AML-193 (cell line): Measurements from ENCODE around the gene TWIST2.

ENCODE experiments used
- DNase-seq, 2 experiments: peaks; one replicate each; lab custom pipeline; 2025; lab: John Stamatoyannopoulos, UW

TWIST2 gene

GRCh38 chr2:238847841-238848690, at the start of gene TWIST2:
Gene TWIST2 (plus strand): TSS chr2:238848085. CDS start chr2:238848216, 131 bp downstream.
- DNase-seq = no peak

DNA sequence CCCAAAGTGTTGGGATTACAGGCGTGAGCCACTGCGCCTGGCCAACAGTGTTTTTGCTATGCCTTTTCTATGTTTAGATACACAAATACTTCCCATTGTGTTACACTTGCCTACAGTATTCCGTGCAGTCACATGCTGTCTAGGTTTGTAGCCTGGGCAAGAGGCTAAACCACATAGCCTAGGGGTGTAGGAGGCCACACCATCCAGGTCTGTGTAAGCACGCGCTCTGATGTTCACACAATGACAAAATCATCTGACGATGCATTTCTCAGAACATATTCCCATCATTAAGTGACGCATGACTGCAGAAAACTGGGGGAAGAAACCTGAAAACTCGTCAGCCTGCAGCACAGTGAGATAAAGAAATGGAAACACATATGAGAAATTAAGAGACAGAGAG, 46.1 kb upstream of the TWIST2 start:
- DNase-seq = no peak

DNA sequence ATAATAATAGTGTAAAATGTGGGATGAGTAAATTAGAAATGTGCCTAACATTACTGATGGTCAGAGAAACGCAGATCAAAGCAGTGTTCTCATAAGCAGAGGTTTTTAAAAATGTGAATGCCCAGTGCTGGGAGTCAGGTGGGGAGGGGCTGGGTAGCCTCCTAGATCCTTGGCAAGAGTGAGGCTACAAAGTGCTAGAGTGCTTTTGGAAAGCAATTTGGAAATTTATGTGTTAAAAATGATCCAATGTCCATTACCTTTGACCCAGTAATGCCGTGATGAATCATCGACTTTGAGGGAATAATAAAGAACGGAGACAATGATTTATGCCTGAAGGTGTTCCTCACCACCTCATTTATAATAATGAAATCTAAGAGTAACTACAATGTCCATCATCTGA, 44.9 kb upstream of the TWIST2 start:
- DNase-seq = no peak

DNA sequence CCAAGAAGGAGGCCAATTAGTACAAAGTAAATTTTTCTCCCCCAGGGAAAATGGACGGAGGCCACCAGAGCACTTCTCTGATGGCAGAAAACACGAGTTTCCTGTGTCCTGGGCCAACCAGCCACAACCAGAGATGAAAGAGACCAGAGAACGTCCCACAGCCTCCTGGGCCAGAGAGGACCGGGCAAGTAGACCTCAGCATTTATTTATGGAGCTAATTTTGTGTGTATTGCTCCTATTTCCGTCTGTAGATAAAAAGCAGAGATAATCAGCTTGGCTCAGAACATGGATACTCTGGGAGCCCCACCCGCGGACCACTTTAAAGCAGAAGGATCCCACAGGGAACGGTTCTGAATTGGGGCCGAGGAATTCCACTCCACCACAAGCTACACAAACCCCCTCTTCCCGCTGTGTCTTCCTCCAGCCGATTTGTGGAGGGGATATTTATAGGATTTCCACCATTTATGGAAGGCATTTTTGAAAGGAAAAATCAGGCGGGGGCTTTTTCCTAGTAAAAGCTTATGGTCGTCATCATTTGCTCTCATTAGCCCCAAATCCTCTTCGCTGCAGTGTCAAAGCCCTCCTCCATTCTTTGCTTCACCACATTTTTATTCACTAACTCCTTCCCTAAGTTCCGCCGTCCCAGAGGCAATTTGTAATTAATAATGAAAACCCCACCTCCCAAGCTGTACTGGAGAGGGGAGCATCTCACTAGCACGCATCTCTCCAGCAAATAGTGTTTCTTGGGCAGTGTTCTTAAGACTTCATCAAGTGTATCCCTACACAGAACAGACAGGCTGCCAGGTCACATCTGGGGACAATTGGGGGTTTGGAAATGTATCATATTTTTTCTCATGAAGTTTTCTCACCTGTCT, 43.7 kb upstream of the TWIST2 start:
- no peak for DNase-seq

DNA sequence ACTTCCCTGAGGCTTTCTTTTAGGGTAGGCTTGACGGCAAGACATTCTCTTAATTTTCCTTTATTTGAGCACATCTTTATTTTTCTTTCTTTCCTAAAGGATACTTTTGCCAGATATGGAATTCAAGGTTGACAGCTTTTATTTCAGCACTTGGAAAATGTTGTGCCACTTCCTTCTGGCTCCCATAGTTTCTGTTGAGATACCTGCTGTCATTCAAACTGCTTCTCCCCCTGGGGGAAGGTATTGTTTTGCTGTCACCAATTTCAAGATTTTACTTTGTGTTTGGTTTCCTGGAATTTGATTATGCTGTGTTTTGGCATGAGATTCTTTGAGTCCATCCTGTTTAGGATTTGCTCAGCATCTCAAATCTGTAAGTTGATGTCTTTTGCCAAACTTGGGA, 39.1 kb upstream of the TWIST2 start:
- DNase-seq = no peak

DNA sequence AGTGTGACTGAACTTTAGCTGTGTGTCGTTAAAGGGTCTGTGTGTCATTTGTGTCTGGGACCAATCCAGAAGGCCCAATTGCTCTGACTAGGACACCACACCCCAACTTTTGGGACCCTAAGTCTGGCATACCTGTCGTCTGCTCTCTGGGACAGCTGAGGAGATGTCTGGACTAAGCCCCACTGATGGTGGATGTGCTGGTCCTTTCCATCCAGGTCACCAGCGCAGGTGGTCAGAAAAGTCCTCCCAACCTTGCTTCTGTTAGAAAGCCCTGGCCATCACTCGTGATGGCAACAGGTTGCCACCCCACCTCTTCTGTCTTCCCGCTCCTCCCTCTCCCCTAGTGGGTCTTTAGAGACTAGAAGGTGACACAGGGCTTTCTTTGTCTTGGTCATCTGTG, 37.6 kb upstream of the TWIST2 start:
- DNase-seq = no peak

DNA sequence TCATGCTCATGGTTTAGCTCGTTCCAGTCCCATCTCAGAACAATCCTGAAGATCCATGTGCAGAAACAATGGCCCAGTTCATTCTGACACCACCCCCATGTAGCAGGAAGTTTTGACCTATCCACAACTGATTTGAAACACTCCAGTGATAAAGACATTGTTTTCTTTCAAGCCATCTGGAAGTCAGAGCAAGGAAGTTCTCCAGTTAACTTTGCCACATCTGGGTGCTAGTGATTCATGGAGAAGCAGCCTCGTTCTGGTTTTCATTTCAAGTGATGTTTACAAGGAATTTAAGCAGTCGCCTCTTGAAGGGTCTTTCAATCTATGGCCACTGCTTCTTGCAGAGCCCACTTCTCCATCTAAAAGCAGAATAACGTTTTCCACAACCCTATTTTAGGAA, 36.6 kb upstream of the TWIST2 start:
- no peak for DNase-seq

DNA sequence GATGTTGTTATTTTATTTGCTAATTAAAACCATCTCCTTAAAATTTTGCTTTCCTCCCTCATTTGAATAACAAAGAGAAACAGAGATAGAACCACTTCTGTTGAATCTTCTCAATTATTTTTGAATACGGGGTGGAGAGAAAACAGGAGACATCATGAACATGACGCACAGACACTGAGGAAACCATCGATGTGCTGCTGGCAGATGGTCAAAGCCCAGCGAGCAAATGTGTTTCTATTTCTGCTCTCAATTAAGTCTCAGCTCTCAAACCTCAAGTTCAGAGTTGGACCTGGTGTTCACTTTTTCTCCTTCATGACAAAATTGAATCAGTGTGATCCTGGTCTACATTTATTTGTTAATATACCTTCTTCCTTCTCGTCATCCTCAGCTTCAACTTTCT, 36.1 kb upstream of the TWIST2 start:
- no peak for DNase-seq

DNA sequence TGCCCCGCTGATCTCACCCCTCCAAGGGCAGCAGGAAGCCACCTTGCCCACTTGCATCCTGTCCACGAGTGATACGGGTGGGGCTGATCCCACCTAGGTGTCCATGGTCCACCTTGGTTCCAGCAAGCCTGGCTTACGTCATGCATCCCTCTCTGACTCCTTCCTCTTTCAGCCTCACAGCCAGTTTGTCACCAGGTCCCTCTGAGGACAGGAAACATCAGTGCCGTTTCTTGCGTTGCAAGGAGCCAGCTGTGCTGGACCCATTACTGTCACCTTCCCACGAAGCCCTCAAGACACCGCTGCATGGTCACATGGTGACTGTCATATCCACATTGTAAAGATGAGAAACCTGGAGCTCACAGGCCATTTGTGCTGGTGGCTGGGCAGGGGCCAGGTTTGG, 34.8 kb upstream of the TWIST2 start:
- DNase-seq = no peak

DNA sequence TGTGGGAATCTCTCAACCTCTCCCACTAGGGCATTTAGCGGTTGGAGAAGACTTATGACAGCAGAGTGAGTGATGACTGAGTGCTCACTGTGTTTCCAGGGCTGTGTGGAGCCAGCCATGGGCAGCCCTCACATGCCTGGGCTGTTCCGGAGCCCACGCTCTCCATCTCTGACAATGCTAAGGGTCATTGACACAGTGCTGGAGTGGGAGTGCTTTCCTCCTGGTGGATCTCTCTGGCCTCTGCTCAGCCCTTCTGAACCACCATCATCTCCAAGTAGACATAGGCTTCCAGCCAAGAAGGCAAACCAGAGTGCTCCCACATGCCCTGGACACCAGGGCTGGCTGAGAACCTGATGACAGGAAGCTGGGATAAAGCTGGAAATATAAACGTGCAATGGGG, 33.1 kb upstream of the TWIST2 start:
- no peak for DNase-seq

GRCh38 chr2:238816291-238816690, 31.6 kb upstream of the TWIST2 start:
- DNase-seq = no peak

- DNase-seq = no peak
These were observed 30.5 kb upstream of the TWIST2 start for GRCh38 chr2:238817382-238817781.

GRCh38 chr2:238817891-238818290, 30.0 kb upstream of the TWIST2 start:
- no peak for DNase-seq

DNA sequence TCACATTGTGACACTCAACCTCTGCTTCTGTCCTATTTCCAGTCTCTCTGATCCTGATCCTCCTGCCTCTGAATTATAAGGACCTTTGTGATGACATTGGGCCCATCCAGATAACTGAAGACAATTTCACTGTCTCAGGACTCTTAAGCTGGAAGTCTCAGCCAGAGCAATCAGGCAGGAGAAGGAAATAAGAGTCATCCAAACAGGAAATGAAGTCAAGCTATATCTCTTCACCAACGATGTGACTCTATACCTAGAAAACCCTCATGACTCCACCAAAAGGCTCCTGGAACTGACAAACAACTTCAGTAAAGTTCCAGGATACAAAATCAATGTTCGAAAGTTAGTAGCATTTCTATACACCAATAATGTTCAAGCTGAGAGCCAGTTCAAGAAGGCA, 29.3 kb upstream of the TWIST2 start:
- no peak for DNase-seq

DNA sequence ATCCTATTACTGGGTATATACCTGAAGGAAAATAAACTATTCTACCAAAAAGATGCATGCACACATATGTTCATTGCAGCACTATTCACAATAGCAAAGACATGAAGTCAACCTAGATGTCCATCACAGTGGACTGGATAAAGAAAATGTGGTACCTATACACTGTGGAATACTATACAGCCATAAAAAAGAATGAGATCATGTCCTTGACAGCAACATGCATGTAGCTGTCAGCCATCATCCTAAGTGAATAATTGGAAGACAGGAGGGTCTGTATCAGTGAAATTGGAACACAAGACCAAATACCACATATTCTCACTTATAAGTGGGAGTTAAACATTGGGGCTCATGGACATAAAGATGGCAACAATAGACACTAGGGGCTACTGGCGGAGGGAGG, 27.7 kb upstream of the TWIST2 start:
- DNase-seq = no peak

- DNase-seq = no peak
These were observed 27.0 kb upstream of the TWIST2 start for GRCh38 chr2:238820916-238821315.

GRCh38 chr2:238821391-238821790, 26.5 kb upstream of the TWIST2 start:
- no peak for DNase-seq

DNA sequence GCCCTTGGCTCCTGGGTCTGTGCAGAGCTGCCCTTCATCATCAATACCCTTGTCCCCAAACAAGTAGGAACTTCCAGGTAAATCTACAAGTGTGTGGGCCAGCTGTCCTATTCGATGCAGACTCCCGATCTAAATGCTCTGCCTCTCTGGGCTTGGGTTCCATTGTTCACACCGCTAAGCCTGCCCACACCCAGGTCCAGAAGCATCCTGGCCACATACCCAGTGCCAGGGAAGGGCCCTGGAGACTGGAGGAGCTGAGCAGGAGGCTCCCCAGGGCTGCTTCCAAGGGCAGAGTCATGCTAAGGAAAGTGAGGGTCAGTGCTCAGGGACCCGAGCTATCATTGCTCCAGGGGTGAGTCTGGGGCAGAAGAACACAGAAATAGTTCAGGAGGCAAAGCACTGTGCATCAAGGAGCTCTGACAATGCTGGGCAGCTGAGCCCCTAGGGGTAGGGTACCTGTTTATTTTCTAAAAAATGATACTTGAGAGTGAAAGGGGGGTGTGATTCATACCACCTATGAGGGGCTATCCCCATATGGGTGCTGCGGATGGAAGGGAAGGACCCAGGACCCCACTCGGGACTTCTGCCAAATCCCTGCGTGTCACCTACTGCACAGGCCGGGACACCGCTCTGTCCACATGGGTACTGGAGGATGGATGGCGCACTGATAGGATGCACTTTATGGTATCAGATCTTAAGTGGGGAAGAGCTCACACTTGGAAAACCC, 25.8 kb upstream of the TWIST2 start:
- no peak for DNase-seq

DNA sequence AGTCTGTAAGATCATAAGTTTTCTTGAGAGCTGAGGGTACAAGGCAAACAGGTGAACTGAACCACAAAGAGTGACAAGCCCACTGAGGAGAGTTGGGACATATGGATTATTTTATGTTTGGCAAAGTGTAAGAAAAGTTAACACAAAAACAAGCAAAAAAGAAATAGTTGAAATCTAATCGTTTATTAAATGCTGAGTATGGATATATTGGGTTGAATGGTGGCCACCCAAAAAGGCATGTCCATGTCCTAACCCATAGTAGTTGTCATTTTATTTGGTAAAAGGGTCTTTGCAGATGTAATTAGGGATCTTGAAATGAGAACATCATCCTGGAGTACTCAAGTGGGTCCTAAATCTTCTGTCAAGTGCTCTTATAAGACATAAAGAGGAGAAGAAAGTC, 24.9 kb upstream of the TWIST2 start:
- no peak for DNase-seq

DNA sequence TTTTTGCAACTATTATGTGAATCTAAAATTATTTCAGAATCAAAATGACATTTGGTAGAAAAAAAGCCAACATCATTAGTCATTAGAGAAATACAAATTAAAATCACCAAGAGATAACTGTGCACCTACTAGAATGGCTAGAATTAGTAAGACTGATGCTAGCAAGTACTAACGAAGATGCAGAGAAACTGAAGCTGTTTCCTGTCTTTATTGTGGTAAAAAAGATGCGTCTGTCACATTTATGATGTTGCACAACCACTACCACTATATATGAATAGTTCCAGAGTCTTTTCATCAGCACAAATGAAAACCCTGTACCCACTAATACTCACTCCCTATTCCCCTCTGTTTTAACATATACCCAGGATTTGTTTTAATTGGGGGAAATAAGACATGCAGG, 16.7 kb upstream of the TWIST2 start:
- DNase-seq = no peak

DNA sequence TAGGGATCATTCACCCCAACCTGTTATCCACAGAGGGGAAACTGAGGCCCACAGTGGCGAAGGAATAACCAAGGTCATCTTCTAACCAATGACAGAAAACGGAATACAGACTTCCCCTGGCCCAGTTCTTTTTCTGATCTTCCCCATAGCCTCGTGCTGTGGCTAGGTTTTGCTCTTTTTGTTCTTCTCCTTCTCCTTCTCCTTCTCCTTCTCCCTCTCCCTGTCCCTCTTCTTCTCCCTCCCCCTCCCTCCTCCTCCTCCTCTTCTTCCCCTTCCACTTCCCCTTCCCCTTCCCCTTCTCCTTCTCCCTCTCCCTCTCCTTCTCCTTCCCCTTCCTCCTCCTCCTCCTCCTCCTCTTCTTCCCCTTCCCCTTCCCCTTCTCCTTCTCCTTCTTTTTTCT, 12.9 kb upstream of the TWIST2 start:
- no peak for DNase-seq

DNA sequence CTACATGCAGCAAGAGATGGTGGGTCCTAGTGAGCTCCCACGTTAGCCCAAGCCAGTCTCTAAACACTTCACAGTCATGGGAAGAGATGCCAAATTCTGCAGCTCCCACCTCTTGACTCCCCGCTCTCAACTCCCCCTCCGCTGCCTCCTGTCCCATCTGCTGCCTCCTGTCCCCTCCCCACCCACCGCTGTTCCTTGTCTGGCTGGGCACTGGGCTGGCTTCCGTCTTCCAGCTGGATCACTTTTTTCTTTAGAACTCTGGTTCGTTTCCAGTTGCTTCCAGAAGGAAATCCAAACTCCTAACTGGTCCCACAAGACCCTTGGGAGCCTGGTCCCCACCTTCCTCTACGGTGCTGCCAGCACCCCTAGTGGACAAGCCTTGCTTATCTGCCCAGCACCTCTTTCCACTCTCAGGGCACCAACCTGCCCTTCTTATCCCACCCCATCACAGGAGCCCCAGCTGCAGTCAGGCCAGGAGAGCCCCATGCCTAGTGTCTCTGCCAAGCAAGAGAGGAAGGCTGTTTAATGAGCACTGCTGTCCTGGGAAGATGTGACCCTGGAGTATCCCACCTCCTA, 12.1 kb upstream of the TWIST2 start:
- DNase-seq = no peak
